Sigmoid colon (tissue), 7 donors: Measurements from ENCODE around the gene CCDC92. TPM values are rescaled to one million over a fixed set of nuclear protein-coding genes. Genes with fewer than 3 reads are reported as not detected.

ENCODE experiments used
- DNase-seq: peaks from one replicate; pipeline ENCODE4 v3.0.0-alpha.2; 2019
- H3K27ac ChIP-seq, 4 donors: fragments of 200-600 bp; sonication (generic); one replicate each; pipeline ENCODE4 v1.5.1; 2016 to 2019; ENCODE audit warnings: mild to moderate bottlenecking in 1 of 4
- H3K27me3 ChIP-seq, 3 donors: fragments of 200-600 bp; sonication (generic); one replicate each; pipeline ENCODE4 v1.5.1; 2019; ENCODE audit warnings: mild to moderate bottlenecking in 1 of 3
- H3K36me3 ChIP-seq, 4 donors: fragments of 200-600 bp; sonication (generic); one replicate each; pipeline ENCODE4 v1.5.1; 2016 to 2019
- H3K4me1 ChIP-seq, 4 donors: fragments of 200-600 bp; sonication (generic); one replicate each; pipeline ENCODE4 v1.5.1; 2017 to 2019
- H3K4me3 ChIP-seq, 4 donors: fragments of 200-600 bp; sonication (generic); one replicate each; pipeline ENCODE4 v1.5.1; 2017 to 2019; ENCODE audit warnings: mild to moderate bottlenecking in 2 of 4, moderate library complexity in 1 of 4
- H3K9me3 ChIP-seq, 4 donors: fragments of 200-600 bp in 3 of 4; sonication (generic) in 3 of 4; one replicate each; pipeline versions ENCODE4 v1.5.1 to v1.6.1; 2013 to 2019
- EP300 ChIP-seq, 4 donors: sonication (generic); formaldehyde crosslinking; IDR thresholded peaks; one replicate each; pipeline ENCODE4 v1.6.1; 2017; ENCODE audit warnings: antibody characterized with exemption in 4 of 4
- POLR2A ChIP-seq, 2 donors: fragments of 450-650 bp; IDR thresholded peaks; one replicate each; pipeline ENCODE4 v1.6.1; 2016; ENCODE audit warnings: antibody characterized with exemption in 2 of 2, mild to moderate bottlenecking in 2 of 2, moderate library complexity in 2 of 2
- POLR2AphosphoS5 ChIP-seq, 4 donors: sonication (generic); formaldehyde crosslinking; IDR thresholded peaks; one replicate each; pipeline ENCODE4 v1.6.1; 2017; ENCODE audit warnings: antibody characterized with exemption in 4 of 4
- WGBS, 2 donors: extraction: QIAGEN DNeasy Blood & Tissue Kit; methylation state at CpG; one replicate each; pipeline ENCODE4 v1.1.7; 2013; 5-methylcytosine and 5-hydroxymethylcytosine counted together
- intact Hi-C: fragments of 100-400 bp; cut with DNase I; formaldehyde crosslinking; loops from one replicate; pipeline ENCODE4 v1.15.1; 2023
- polyA plus RNA-seq, 3 donors: library from polyadenylated mRNA; stranded (reverse); fragments of 200-250 nt; gene quantifications; one replicate each; pipeline ENCODE4 v1.2.3, GENCODE V29; 2013
- total RNA-seq, 4 donors: library from RNA; depleted of rRNA; stranded (reverse); fragments of >200 nt; gene quantifications; one replicate each; pipeline ENCODE4 v1.1.0, GENCODE V29; 2016
- TF ChIP-seq, protein P1 (sequence below), 4 experiments: fragments of 450-650 bp in 3 of 4; fragments of 200-600 bp in 1 of 4; IDR thresholded peaks; one replicate each; pipeline ENCODE4 v1.5.1; 2016 to 2019; ENCODE audit warnings: antibody characterized with exemption in 4 of 4, mild to moderate bottlenecking in 3 of 4, moderate library complexity in 2 of 4
- donor health status: healthy with polysubstance abuse.
- donor health status: Bipolar disorder and iron deficiency.
- donor health status: healthy.

Gene CCDC92
- total and polyA plus RNA-seq, 7 donors, result 18.5 to 54.0 (median 24.0) TPM

DNA sequence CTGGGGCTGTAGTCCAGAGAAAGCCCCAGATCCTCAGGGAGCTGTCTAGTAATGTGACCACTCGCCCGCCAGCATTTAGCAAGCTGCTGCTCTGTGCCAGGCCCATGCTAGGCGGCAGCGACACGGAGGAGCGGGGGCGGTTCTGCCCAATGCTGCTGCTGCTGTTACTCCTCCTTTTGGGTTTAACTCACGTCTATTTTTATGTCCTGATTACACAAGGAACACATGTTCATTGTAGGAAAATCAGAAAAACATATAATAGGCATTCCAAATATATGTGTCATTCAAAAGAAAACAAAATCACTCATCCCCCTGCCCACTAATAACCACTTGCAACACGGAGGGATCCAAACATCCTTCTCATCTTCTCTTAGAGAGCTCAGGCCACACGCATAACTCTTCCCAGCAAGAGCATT lies 30.4 kb downstream of the CCDC92 start:
- no peak overlapping the region for H3K4me3 ChIP-seq
- peaks cover 0 to 5% (median 2%) of the 10 kb centered on the region in 4 donors for H3K9me3 ChIP-seq
- no peak for DNase-seq
- TF ChIP-seq POLR2A (IDR thresholded peaks at IDR 0.05) (no peak), EP300 (IDR thresholded peaks at IDR 0.05) (no peak), POLR2AphosphoS5 (IDR thresholded peaks at IDR 0.05) (no peak)
- TF ChIP-seq, protein P1, sequence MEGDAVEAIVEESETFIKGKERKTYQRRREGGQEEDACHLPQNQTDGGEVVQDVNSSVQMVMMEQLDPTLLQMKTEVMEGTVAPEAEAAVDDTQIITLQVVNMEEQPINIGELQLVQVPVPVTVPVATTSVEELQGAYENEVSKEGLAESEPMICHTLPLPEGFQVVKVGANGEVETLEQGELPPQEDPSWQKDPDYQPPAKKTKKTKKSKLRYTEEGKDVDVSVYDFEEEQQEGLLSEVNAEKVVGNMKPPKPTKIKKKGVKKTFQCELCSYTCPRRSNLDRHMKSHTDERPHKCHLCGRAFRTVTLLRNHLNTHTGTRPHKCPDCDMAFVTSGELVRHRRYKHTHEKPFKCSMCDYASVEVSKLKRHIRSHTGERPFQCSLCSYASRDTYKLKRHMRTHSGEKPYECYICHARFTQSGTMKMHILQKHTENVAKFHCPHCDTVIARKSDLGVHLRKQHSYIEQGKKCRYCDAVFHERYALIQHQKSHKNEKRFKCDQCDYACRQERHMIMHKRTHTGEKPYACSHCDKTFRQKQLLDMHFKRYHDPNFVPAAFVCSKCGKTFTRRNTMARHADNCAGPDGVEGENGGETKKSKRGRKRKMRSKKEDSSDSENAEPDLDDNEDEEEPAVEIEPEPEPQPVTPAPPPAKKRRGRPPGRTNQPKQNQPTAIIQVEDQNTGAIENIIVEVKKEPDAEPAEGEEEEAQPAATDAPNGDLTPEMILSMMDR (IDR thresholded peaks at IDR 0.05), result no peak
- intact Hi-C loops, result no loop called here
- peaks cover 0 to 9% (median 4%) of the 10 kb centered on the region in 4 donors for H3K4me1 ChIP-seq
- H3K27ac ChIP-seq, result no peak overlapping the region
- peaks cover 17 to 69% (median 30%) of the 10 kb centered on the region in 4 donors for H3K36me3 ChIP-seq
- 93 to 94% methylated on average over 10 of the region's 10 CpGs for WGBS, 2 donors
- no peaks in the 10 kb centered on the region for H3K27me3 ChIP-seq

DNA sequence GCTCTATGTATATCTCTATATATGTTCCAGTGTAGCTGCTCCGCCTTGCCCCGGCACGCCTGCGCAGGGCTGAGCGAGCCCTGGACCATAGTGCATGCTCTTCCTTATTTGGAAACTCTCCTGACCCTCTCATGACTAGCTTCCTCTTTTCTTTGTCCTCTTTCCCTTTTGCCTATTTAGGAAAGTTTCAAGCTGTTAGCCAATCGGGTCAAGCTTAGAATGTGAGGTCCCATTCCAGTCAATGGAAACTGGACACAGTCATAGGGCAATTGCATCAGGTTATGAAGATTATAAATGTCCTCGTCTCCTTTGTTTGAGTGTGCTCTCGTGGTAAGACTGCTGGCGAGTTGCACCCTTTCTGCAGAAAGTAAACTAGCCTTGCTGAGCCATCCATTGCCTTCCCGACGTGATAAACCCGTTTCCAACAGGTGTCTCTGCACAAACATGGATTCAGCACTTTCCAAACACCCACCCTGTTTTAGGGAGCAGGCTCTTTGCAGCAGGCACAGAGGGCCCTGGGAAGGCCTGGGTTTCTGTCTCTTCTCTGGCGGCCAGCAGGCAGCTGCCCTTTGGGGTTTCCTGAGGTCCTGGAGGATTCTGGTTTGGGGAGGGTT lies 30.9 kb downstream of the CCDC92 start:
- TF ChIP-seq, protein P1 (IDR thresholded peaks at IDR 0.05), result no peak
- TF ChIP-seq EP300 (IDR thresholded peaks at IDR 0.05), result no peak
- H3K4me3 ChIP-seq, result no peak overlapping the region
- DNase-seq, result no peak
- H3K27ac ChIP-seq, result no peak overlapping the region
- peaks cover 0 to 4% (median 2%) of the 10 kb centered on the region in 4 donors for H3K4me1 ChIP-seq
- peaks cover 17 to 74% (median 35%) of the 10 kb centered on the region in 4 donors for H3K36me3 ChIP-seq
- intact Hi-C loops, result no loop called here
- WGBS, 2 donors, result 89 to 96% methylated on average over 13 of the region's 13 CpGs
- H3K9me3 ChIP-seq, result peaks cover 0 to 5% (median 2%) of the 10 kb centered on the region in 4 donors
- no peaks in the 10 kb centered on the region for H3K27me3 ChIP-seq

DNA sequence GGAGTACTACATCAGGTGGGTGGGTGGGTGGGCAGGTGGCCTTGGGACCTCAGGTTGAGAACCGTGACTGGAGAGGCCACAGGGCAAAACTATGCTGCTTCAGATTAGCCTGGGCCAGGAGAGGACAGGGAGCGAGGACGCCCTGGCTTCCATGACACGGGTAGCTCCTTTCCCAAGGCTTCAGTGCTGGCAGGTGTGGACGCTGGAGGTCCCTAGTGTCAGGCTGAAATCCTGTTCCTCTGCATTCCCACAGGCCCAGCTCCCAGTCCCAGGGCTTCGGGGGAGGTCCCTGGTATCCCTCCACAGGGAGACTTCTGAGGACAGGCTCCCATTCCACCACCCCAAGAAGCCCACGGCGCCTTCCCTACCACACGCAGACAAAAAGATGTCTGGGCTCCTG lies 31.6 kb downstream of the CCDC92 start:
- peaks cover 0 to 5% (median 2%) of the 10 kb centered on the region in 4 donors for H3K9me3 ChIP-seq
- H3K27ac ChIP-seq, result no peak overlapping the region
- TF ChIP-seq EP300 (IDR thresholded peaks at IDR 0.05) (no peak), POLR2AphosphoS5 (IDR thresholded peaks at IDR 0.05) (no peak), POLR2A (IDR thresholded peaks at IDR 0.05) (no peak)
- TF ChIP-seq, protein P1 (IDR thresholded peaks at IDR 0.05), result no peak
- no peaks in the 10 kb centered on the region for H3K4me1 ChIP-seq
- no peaks in the 10 kb centered on the region for H3K27me3 ChIP-seq
- intact Hi-C loops, result no loop called here
- peaks cover 17 to 82% (median 38%) of the 10 kb centered on the region in 4 donors for H3K36me3 ChIP-seq
- H3K4me3 ChIP-seq, result no peak overlapping the region
- WGBS, 2 donors, result 95 to 96% methylated on average over 9 of the region's 9 CpGs
- DNase-seq, result no peak

- peaks cover 17 to 86% (median 38%) of the 10 kb centered on the region in 4 donors for H3K36me3 ChIP-seq
- WGBS, 2 donors, result 93 to 96% methylated on average over 9 of the region's 9 CpGs
These were observed 32.0 kb downstream of the CCDC92 start for GRCh38 chr12:123940627-123940966.

More at GRCh38 chr12:123940627-123940966, 32.0 kb downstream of the CCDC92 start:
- peaks cover 0 to 5% (median 2%) of the 10 kb centered on the region in 4 donors for H3K9me3 ChIP-seq
- intact Hi-C loops, result no loop called here
- no peaks in the 10 kb centered on the region for H3K27me3 ChIP-seq
- H3K4me3 ChIP-seq, result no peak overlapping the region
- H3K4me1 ChIP-seq, result no peaks in the 10 kb centered on the region
- TF ChIP-seq EP300 (IDR thresholded peaks at IDR 0.05) (no peak), POLR2A (IDR thresholded peaks at IDR 0.05) (no peak), POLR2AphosphoS5 (IDR thresholded peaks at IDR 0.05) (no peak)
- TF ChIP-seq, protein P1 (IDR thresholded peaks at IDR 0.05), result no peak
- H3K27ac ChIP-seq, result no peak overlapping the region
- DNase-seq, result no peak
